GM11168 (cell line): Measurements from ENCODE around the gene SOX12.

Source experiments
- in situ Hi-C: fragments of 300-500 bp; cut with MboI; formaldehyde crosslinking; loops from one replicate; pipeline ENCODE4 v1.12.0; 2022; ENCODE audit warnings: low sequenced_read_pairs; ENCODE audit not compliant: unreplicated experiment

Gene SOX12

GRCh38 chr20:325045-325888 lies at the start of gene SOX12:
Gene SOX12 (plus strand): TSS chr20:325552. CDS start chr20:325925, 373 bp downstream.
- in situ Hi-C loops, result no loop called here

- in situ Hi-C loops, result no loop called here
These were observed 49.6 kb upstream of the SOX12 start for GRCh38 chr20:275791-276190.

- in situ Hi-C loops, result no loop called here
These were observed 48.5 kb upstream of the SOX12 start for GRCh38 chr20:276620-277495.

- in situ Hi-C loops, result no loop called here
These were observed 47.9 kb upstream of the SOX12 start for GRCh38 chr20:277496-277781.

GRCh38 chr20:278181-278580 lies 47.2 kb upstream of the SOX12 start:
- in situ Hi-C loops, result no loop called here

- in situ Hi-C loops, result no loop called here
These were observed 46.5 kb upstream of the SOX12 start for GRCh38 chr20:278607-279571.

GRCh38 chr20:284172-284571 lies 41.2 kb upstream of the SOX12 start:
- in situ Hi-C loops, result no loop called here

- in situ Hi-C loops, result no loop called here
These were observed 38.8 kb upstream of the SOX12 start for GRCh38 chr20:286508-286907.

- in situ Hi-C loops, result no loop called here
These were observed 36.2 kb upstream of the SOX12 start for GRCh38 chr20:288956-289692.

- in situ Hi-C loops, result no loop called here
These were observed 35.7 kb upstream of the SOX12 start for GRCh38 chr20:289693-290083.

- in situ Hi-C loops, result no loop called here
These were observed 35.1 kb upstream of the SOX12 start, which contains the start of gene C20orf96 for GRCh38 chr20:290084-290831. Gene C20orf96 (minus strand): TSS chr20:290750. CDS start chr20:290610, 140 bp downstream.

- in situ Hi-C loops, result no loop called here
These were observed 30.8 kb upstream of the SOX12 start for GRCh38 chr20:294602-295001.

GRCh38 chr20:295804-296203 lies 29.5 kb upstream of the SOX12 start:
- in situ Hi-C loops, result no loop called here

GRCh38 chr20:297098-297924 lies 28.0 kb upstream of the SOX12 start, which contains the start of gene ZCCHC3:
Gene ZCCHC3 (plus strand): TSS chr20:297570. CDS start chr20:297587, 17 bp downstream.
- in situ Hi-C loops, result no loop called here

- in situ Hi-C loops, result no loop called here
These were observed 27.2 kb upstream of the SOX12 start for GRCh38 chr20:297925-298775.

- in situ Hi-C loops, result no loop called here
These were observed 26.5 kb upstream of the SOX12 start for GRCh38 chr20:298776-299391.
